Parathyroid adenoma (tissue), 2 donors: ENCODE data around the gene TBC1D22A.

Experiments used
- H2AFZ ChIP-seq: fragments of 300-600 bp; sonication (generic); one replicate; pipeline ENCODE4 v1.7.0; 2017; ENCODE audit warnings: antibody characterized with exemption, mild to moderate bottlenecking
- H3K27ac ChIP-seq: fragments of 300-600 bp; sonication (generic); one replicate; pipeline ENCODE4 v1.7.0; 2017
- H3K27me3 ChIP-seq: fragments of 300-600 bp; sonication (generic); one replicate; pipeline ENCODE4 v1.7.0; 2017; ENCODE audit warnings: low read length; ENCODE audit not compliant: control insufficient read depth, insufficient read depth
- H3K36me3 ChIP-seq: fragments of 300-600 bp; sonication (generic); one replicate; pipeline ENCODE4 v1.7.0; 2017; ENCODE audit warnings: low read length; ENCODE audit not compliant: control insufficient read depth, insufficient read depth
- H3K4me1 ChIP-seq: fragments of 300-600 bp; sonication (generic); one replicate; pipeline ENCODE4 v1.7.0; 2017; ENCODE audit warnings: control low read depth
- H3K4me2 ChIP-seq: fragments of 300-600 bp; sonication (generic); one replicate; pipeline ENCODE4 v1.7.0; 2017; ENCODE audit warnings: low read length
- H3K4me3 ChIP-seq: fragments of 300-600 bp; sonication (generic); one replicate; pipeline ENCODE4 v1.7.0; 2017; ENCODE audit warnings: low read depth, low read length
- H3K79me2 ChIP-seq: fragments of 300-600 bp; sonication (generic); one replicate; pipeline ENCODE4 v1.7.0; 2017; ENCODE audit warnings: control low read depth
- H3K9ac ChIP-seq: fragments of 300-600 bp; sonication (generic); one replicate; pipeline ENCODE4 v1.7.0; 2017; ENCODE audit warnings: mild to moderate bottlenecking
- H3K9me3 ChIP-seq: fragments of 300-600 bp; sonication (generic); one replicate; pipeline ENCODE4 v1.7.0; 2017; ENCODE audit warnings: low read length; ENCODE audit not compliant: control insufficient read depth
- CTCF ChIP-seq: fragments of 300-600 bp; sonication (generic); IDR thresholded peaks from one replicate; pipeline ENCODE4 v1.7.0; 2017; ENCODE audit warnings: antibody characterized with exemption, mild to moderate bottlenecking
- donor health status: primary hyperparathyroidism.

TBC1D22A gene

GRCh38 chr22:46997311-46997970 lies 235.0 kb downstream of the TBC1D22A start:
- Histone ChIP-seq H3K4me2 (no peak overlapping the region), H3K79me2 (no peaks in the 10 kb centered on the region), H2AFZ (no peak overlapping the region), H3K27me3 (no peaks in the 10 kb centered on the region), H3K27ac (no peak overlapping the region), H3K4me1 (no peaks in the 10 kb centered on the region), H3K9ac (no peak overlapping the region), H3K9me3 (no peaks in the 10 kb centered on the region), H3K4me3 (no peak overlapping the region), H3K36me3 (no peaks in the 10 kb centered on the region)
- TF ChIP-seq CTCF, result no peak

DNA sequence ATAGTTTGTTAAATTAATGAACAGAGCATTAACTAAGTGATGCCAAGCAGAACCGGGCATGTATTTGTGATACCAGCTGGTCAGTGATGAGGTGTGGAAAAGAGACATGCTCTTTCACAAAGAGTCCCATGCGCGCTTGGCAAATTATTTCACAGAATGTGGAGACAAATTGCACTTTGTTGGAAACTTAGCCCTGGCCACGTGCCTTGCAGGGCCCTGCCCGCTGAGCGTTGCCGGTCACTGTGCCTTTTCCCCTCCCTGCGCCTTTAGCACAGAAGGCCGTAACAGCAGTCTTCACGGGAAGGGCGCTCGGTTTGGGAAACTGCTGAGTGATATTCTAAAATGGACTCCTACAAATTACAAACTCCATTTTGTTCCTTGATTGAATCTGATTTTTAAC lies 235.9 kb downstream of the TBC1D22A start:
- H3K27ac ChIP-seq, result no peak overlapping the region
- no peak overlapping the region for H2AFZ ChIP-seq
- no peak overlapping the region for H3K4me2 ChIP-seq
- no peak overlapping the region for H3K9ac ChIP-seq
- no peaks in the 10 kb centered on the region for H3K4me1 ChIP-seq
- H3K79me2 ChIP-seq, result no peaks in the 10 kb centered on the region
- no peak for TF ChIP-seq CTCF
- H3K27me3 ChIP-seq, result no peaks in the 10 kb centered on the region
- H3K9me3 ChIP-seq, result no peaks in the 10 kb centered on the region
- H3K4me3 ChIP-seq, result no peak overlapping the region
- H3K36me3 ChIP-seq, result no peaks in the 10 kb centered on the region

- Histone ChIP-seq H2AFZ (no peak overlapping the region), H3K4me2 (no peak overlapping the region), H3K79me2 (no peaks in the 10 kb centered on the region), H3K36me3 (no peaks in the 10 kb centered on the region), H3K9me3 (no peaks in the 10 kb centered on the region), H3K4me3 (no peak overlapping the region), H3K4me1 (no peaks in the 10 kb centered on the region), H3K9ac (no peak overlapping the region), H3K27me3 (no peaks in the 10 kb centered on the region), H3K27ac (no peak overlapping the region)
- no peak for TF ChIP-seq CTCF
Observed at GRCh38 chr22:47000256-47000655, 237.8 kb downstream of the TBC1D22A start.

DNA sequence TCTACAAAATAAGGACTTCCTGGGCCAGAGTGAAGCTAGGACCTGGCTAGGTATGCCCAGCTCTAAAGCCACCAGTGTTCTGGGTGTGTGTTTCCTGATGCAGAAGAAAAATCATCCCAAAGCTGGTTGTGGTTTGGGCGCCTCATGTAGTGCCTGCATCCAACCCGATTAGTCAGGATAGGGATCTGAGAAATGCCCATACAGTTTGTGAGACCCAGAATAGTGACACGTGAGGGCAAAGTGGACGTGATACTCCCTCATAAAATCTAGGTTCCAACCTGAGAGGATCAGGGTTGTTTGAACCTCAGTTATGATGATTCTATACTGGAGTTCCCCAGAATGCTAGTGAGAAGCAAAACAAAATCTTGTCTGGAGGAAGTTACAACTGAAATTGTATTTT lies 238.4 kb downstream of the TBC1D22A start:
- no peak overlapping the region for H3K9ac ChIP-seq
- H3K27ac ChIP-seq, result no peak overlapping the region
- TF ChIP-seq CTCF, result no peak

DNA sequence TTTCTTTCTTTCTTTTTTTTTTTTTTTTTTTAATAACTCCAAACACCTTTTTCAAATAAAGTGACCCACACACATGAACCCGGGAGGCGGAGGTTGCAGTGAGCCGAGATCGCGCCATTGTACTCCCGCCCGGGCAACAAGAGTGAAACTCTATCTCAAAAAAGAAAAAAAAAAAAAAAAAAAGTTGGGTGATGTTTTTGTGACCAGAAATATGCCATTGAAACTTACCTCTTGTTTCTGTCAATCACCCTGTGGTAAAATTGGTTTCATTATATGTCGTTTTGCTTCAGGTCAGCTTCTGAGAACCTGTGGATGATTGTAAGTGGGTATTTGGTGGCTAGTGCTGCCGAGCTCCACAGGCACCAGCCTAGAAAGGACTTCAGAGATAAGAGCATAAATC lies 238.8 kb downstream of the TBC1D22A start:
- Histone ChIP-seq H3K9ac (no peak overlapping the region), H2AFZ (no peak overlapping the region), H3K4me1 (no peaks in the 10 kb centered on the region), H3K4me2 (no peak overlapping the region), H3K4me3 (no peak overlapping the region), H3K9me3 (no peaks in the 10 kb centered on the region), H3K27me3 (no peaks in the 10 kb centered on the region), H3K79me2 (peaks cover 4% of the 10 kb centered on the region), H3K27ac (no peak overlapping the region), H3K36me3 (no peaks in the 10 kb centered on the region)
- TF ChIP-seq CTCF, result no peak

More for the DNA sequence above, 238.4 kb downstream of the TBC1D22A start:
- Histone ChIP-seq H3K4me1 (no peaks in the 10 kb centered on the region), H3K36me3 (no peaks in the 10 kb centered on the region), H3K4me3 (no peak overlapping the region), H3K9me3 (no peaks in the 10 kb centered on the region), H3K27me3 (no peaks in the 10 kb centered on the region), H3K4me2 (no peak overlapping the region), H3K79me2 (peaks cover 4% of the 10 kb centered on the region), H2AFZ (no peak overlapping the region)
